ENCODE data around the gene PSMC1.

GRCh38 chr14:90319634-90320541, 63.5 kb downstream of the PSMC1 start:
- TF ChIP-seq, protein P1, sequence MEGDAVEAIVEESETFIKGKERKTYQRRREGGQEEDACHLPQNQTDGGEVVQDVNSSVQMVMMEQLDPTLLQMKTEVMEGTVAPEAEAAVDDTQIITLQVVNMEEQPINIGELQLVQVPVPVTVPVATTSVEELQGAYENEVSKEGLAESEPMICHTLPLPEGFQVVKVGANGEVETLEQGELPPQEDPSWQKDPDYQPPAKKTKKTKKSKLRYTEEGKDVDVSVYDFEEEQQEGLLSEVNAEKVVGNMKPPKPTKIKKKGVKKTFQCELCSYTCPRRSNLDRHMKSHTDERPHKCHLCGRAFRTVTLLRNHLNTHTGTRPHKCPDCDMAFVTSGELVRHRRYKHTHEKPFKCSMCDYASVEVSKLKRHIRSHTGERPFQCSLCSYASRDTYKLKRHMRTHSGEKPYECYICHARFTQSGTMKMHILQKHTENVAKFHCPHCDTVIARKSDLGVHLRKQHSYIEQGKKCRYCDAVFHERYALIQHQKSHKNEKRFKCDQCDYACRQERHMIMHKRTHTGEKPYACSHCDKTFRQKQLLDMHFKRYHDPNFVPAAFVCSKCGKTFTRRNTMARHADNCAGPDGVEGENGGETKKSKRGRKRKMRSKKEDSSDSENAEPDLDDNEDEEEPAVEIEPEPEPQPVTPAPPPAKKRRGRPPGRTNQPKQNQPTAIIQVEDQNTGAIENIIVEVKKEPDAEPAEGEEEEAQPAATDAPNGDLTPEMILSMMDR (IDR thresholded peaks at IDR 0.05; ENCODE audit: low read length) = no peak
- TF ChIP-seq EZH2 (IDR thresholded peaks at IDR 0.05; ENCODE audit: borderline replicate concordance, low read length) = no peak

All from OCI-LY1 (cell line).